Naive thymus-derived CD4-positive, alpha-beta T cell (primary cell): Measurements from ENCODE around the gene ST6GALNAC5. TPM values are rescaled to one million over a fixed set of nuclear protein-coding genes. Genes with fewer than 3 reads are reported as not detected.

Experiments
- ATAC-seq: fragments of 150-1000 bp; cut with Tn5 transposase; 2 replicates; pipeline ENCODE4 v1.10.0; 2021; ENCODE audit warnings: mild to moderate bottlenecking, moderate library complexity
- CTCF ChIA-PET: fragments of 350-600 bp; sonication (Branson Sonifier 250); formaldehyde crosslinking; loops from one replicate; lab custom pipeline; 2021; ENCODE audit warnings: antibody characterized with exemption; lab: Charles Lee
- POLR2A ChIA-PET: fragments of 350-600 bp; sonication (Branson Sonifier 250); formaldehyde crosslinking; loops from one replicate; lab custom pipeline; 2021; ENCODE audit warnings: antibody characterized with exemption, inconsistent platforms; lab: Charles Lee
- DNase-seq, 9 donors: peaks; one replicate each; pipeline versions ENCODE4 v3.0.0 to v3.0.0-alpha.2; 2020 to 2022; ENCODE audit warnings: mixed read lengths in 1 of 9
- H3K27ac ChIP-seq: one replicate; pipeline ENCODE4 v1.7.0; 2013; ENCODE audit warnings: mild to moderate bottlenecking, low read depth, low read length, moderate library complexity
- H3K27me3 ChIP-seq, 2 donors: one replicate each; pipeline ENCODE4 v1.7.0; 2013; ENCODE audit warnings: low read length in 2 of 2, mild to moderate bottlenecking in 2 of 2, moderate library complexity in 2 of 2; ENCODE audit not compliant: control insufficient read depth in 2 of 2, insufficient read depth in 2 of 2
- H3K36me3 ChIP-seq, 3 experiments: 1 replicate in 2 of 3; 2 replicates in 1 of 3; pipeline ENCODE4 v1.7.0; 2013; ENCODE audit warnings: low read length in 3 of 3, mild to moderate bottlenecking in 3 of 3, moderate library complexity in 1 of 3; ENCODE audit not compliant: insufficient read depth in 3 of 3, control insufficient read depth in 2 of 3
- H3K4me1 ChIP-seq, 2 donors: one replicate each; pipeline ENCODE4 v1.7.0; 2013; ENCODE audit warnings: low read length in 2 of 2, mild to moderate bottlenecking in 2 of 2, moderate library complexity in 1 of 2; ENCODE audit not compliant: control insufficient read depth in 2 of 2, insufficient read depth in 2 of 2
- H3K4me3 ChIP-seq: 2 replicates; pipeline ENCODE4 v1.7.0; 2013; ENCODE audit warnings: mild to moderate bottlenecking, low read length
- H3K9me3 ChIP-seq, 3 experiments: 1 replicate in 2 of 3; 2 replicates in 1 of 3; pipeline ENCODE4 v1.7.0; 2013; ENCODE audit warnings: low read length in 3 of 3; ENCODE audit not compliant: control insufficient read depth in 2 of 3
- H3K27ac Mint-ChIP-seq, 9 donors: one replicate each; pipeline ENCODE4 v1.8.0; 2020 to 2022; ENCODE audit warnings: mixed read lengths in 9 of 9, mild to moderate bottlenecking in 8 of 9, moderate library complexity in 5 of 9, inconsistent platforms in 2 of 9
- H3K27me3 Mint-ChIP-seq, 5 donors: one replicate each; pipeline ENCODE4 v1.8.0; 2021 to 2022; ENCODE audit warnings: mixed read lengths in 5 of 5, mild to moderate bottlenecking in 1 of 5
- H3K36me3 Mint-ChIP-seq, 5 donors: one replicate each; pipeline ENCODE4 v1.8.0; 2020 to 2022; ENCODE audit warnings: mixed read lengths in 5 of 5, mild to moderate bottlenecking in 3 of 5, inconsistent platforms in 1 of 5
- H3K4me1 Mint-ChIP-seq, 7 donors: one replicate each; pipeline ENCODE4 v1.8.0; 2020 to 2022; ENCODE audit warnings: mixed read lengths in 7 of 7, mild to moderate bottlenecking in 3 of 7, inconsistent platforms in 1 of 7
- H3K4me3 Mint-ChIP-seq, 10 donors: one replicate each; pipeline ENCODE4 v1.8.0; 2020 to 2022; ENCODE audit warnings: mild to moderate bottlenecking in 10 of 10, mixed read lengths in 10 of 10, moderate library complexity in 6 of 10, inconsistent platforms in 2 of 10
- H3K9me3 Mint-ChIP-seq, 11 donors: one replicate each; pipeline ENCODE4 v1.8.0; 2020 to 2022; ENCODE audit warnings: mixed read lengths in 11 of 11, mild to moderate bottlenecking in 4 of 11, inconsistent platforms in 1 of 11, moderate library complexity in 1 of 11
- intact Hi-C, 2 donors: fragments of 100-400 bp; cut with micrococcal nuclease; formaldehyde crosslinking; loops; one replicate each; pipeline ENCODE4 v1.15.1; 2023
- polyA plus RNA-seq, 2 donors: library from polyadenylated mRNA; unstranded; fragments of 300-500 nt; fragmentation: Illumina TruSeq; gene quantifications; one replicate each; pipeline ENCODE4 v1.2.3, GENCODE V29; 2021
- total RNA-seq, 6 experiments: library from RNA in 5 of 6; stranded (reverse) in 5 of 6; gene quantifications; 1 replicate in 5 of 6; 2 replicates in 1 of 6; pipeline ENCODE4 v1.2.3 and lab custom pipeline; 2021 to 2026

ST6GALNAC5 gene
- total and polyA plus RNA-seq, 7 experiments from 2014 or later, result not detected

- CTCF ChIA-PET, result no interaction called here
- H3K4me3 ChIP-seq, result no peak overlapping the region
- Mint-ChIP-seq H3K4me3 (no peak overlapping the region), H3K27ac (no peak overlapping the region), H3K4me1 (no peaks in the 10 kb centered on the region), H3K27me3 (peaks cover 0 to 18% (median 5%) of the 10 kb centered on the region in 5 donors), H3K9me3 (no peaks in the 10 kb centered on the region), H3K36me3 (no peaks in the 10 kb centered on the region)
- no peaks in the 10 kb centered on the region for H3K4me1 ChIP-seq
- H3K36me3 ChIP-seq, result no peaks in the 10 kb centered on the region
- no peak for ATAC-seq
- no peak overlapping the region for H3K27ac ChIP-seq
- no peak for DNase-seq
- POLR2A ChIA-PET, result no interaction called here
- intact Hi-C loops, result no loop called here
- H3K9me3 ChIP-seq, result no peaks in the 10 kb centered on the region
- no peaks in the 10 kb centered on the region for H3K27me3 ChIP-seq
Measured at GRCh38 chr1:76921590-76921989, 54.3 kb downstream of the ST6GALNAC5 start.

- CTCF ChIA-PET, result no interaction called here
- H3K9me3 Mint-ChIP-seq, result peaks cover 0 to 7% (median 0%) of the 10 kb centered on the region in 11 donors
Measured at GRCh38 chr1:76925825-76926224, 58.5 kb downstream of the ST6GALNAC5 start.

GRCh38 chr1:76928522-76928921, 61.2 kb downstream of the ST6GALNAC5 start:
- H3K4me3 Mint-ChIP-seq, result no peak overlapping the region
- H3K9me3 Mint-ChIP-seq, result peaks cover 0 to 17% (median 5%) of the 10 kb centered on the region in 11 donors
- Histone ChIP-seq H3K4me1 (no peaks in the 10 kb centered on the region), H3K9me3 (peaks cover 0 to 6% (median 0%) of the 10 kb centered on the region in 3 experiments), H3K27ac (no peak overlapping the region), H3K36me3 (no peaks in the 10 kb centered on the region), H3K27me3 (no peaks in the 10 kb centered on the region), H3K4me3 (no peak overlapping the region)
- POLR2A ChIA-PET, result no interaction called here
- CTCF ChIA-PET, result no interaction called here
- H3K36me3 Mint-ChIP-seq, result no peaks in the 10 kb centered on the region
- no peak for DNase-seq
- intact Hi-C loops, result no loop called here
- H3K27ac Mint-ChIP-seq, result no peak overlapping the region
- no peaks in the 10 kb centered on the region for H3K4me1 Mint-ChIP-seq
- no peak for ATAC-seq
- peaks cover 0 to 23% (median 17%) of the 10 kb centered on the region in 5 donors for H3K27me3 Mint-ChIP-seq

More at GRCh38 chr1:76925825-76926224, 58.5 kb downstream of the ST6GALNAC5 start:
- no peak for ATAC-seq
- POLR2A ChIA-PET, result interaction anchor here (0.6 kb wide), 1 partner anchor 47 kb away, joined by 4 read pairs; no protein-coding TSS in a partner anchor
- Histone ChIP-seq H3K9me3 (peaks cover 0 to 3% (median 0%) of the 10 kb centered on the region in 3 experiments), H3K27ac (no peak overlapping the region), H3K27me3 (no peaks in the 10 kb centered on the region), H3K36me3 (no peaks in the 10 kb centered on the region), H3K4me3 (no peak overlapping the region), H3K4me1 (no peaks in the 10 kb centered on the region)
- no peak overlapping the region for H3K27ac Mint-ChIP-seq
- no peak for DNase-seq
- no peak overlapping the region for H3K4me3 Mint-ChIP-seq
- intact Hi-C loops, result no loop called here
- H3K4me1 Mint-ChIP-seq, result no peaks in the 10 kb centered on the region
- no peaks in the 10 kb centered on the region for H3K36me3 Mint-ChIP-seq
- H3K27me3 Mint-ChIP-seq, result peaks cover 0 to 14% (median 10%) of the 10 kb centered on the region in 5 donors

GRCh38 chr1:76929136-76929535, 61.9 kb downstream of the ST6GALNAC5 start:
- H3K27me3 Mint-ChIP-seq, result peaks cover 0 to 23% (median 17%) of the 10 kb centered on the region in 5 donors
- DNase-seq (no peak), ATAC-seq (no peak)
- no peaks in the 10 kb centered on the region for H3K36me3 ChIP-seq
- POLR2A ChIA-PET, result no interaction called here
- no peak overlapping the region for H3K4me3 Mint-ChIP-seq
- H3K27ac ChIP-seq, result no peak overlapping the region
- no peaks in the 10 kb centered on the region for H3K4me1 ChIP-seq
- peaks cover 0 to 6% (median 0%) of the 10 kb centered on the region in 3 experiments for H3K9me3 ChIP-seq
- H3K4me1 Mint-ChIP-seq, result no peaks in the 10 kb centered on the region
- CTCF ChIA-PET, result no interaction called here
- intact Hi-C loops, result no loop called here
- no peaks in the 10 kb centered on the region for H3K36me3 Mint-ChIP-seq
- H3K27me3 ChIP-seq, result no peaks in the 10 kb centered on the region
- H3K9me3 Mint-ChIP-seq, result peaks cover 0 to 17% (median 5%) of the 10 kb centered on the region in 11 donors
- H3K27ac Mint-ChIP-seq, result no peak overlapping the region
- no peak overlapping the region for H3K4me3 ChIP-seq

GRCh38 chr1:76933847-76934815, 66.9 kb downstream of the ST6GALNAC5 start:
- Histone ChIP-seq H3K27me3 (no peaks in the 10 kb centered on the region), H3K4me1 (no peaks in the 10 kb centered on the region), H3K27ac (no peak overlapping the region), H3K9me3 (peaks cover 0 to 6% (median 0%) of the 10 kb centered on the region in 3 experiments), H3K4me3 (no peak overlapping the region), H3K36me3 (no peaks in the 10 kb centered on the region)
- ChIA-PET POLR2A (no interaction called here), CTCF (no interaction called here)
- no peak overlapping the region for H3K27ac Mint-ChIP-seq
- no peaks in the 10 kb centered on the region for H3K36me3 Mint-ChIP-seq
- H3K9me3 Mint-ChIP-seq, result peaks cover 0 to 17% (median 5%) of the 10 kb centered on the region in 11 donors
- peaks cover 0 to 22% (median 18%) of the 10 kb centered on the region in 5 donors for H3K27me3 Mint-ChIP-seq
- H3K4me1 Mint-ChIP-seq, result peaks cover 0 to 2% (median 0%) of the 10 kb centered on the region in 7 donors
- no peak overlapping the region for H3K4me3 Mint-ChIP-seq
- DNase-seq, result no peak
- intact Hi-C loops, result no loop called here
- ATAC-seq, result no peak

- POLR2A ChIA-PET, result no interaction called here
- peaks cover 0 to 6% (median 0%) of the 10 kb centered on the region in 5 donors for H3K27me3 Mint-ChIP-seq
- no peak overlapping the region for H3K27ac Mint-ChIP-seq
- no peak overlapping the region for H3K27ac ChIP-seq
- peaks cover 0 to 2% (median 0%) of the 10 kb centered on the region in 7 donors for H3K4me1 Mint-ChIP-seq
- H3K36me3 ChIP-seq, result no peaks in the 10 kb centered on the region
- no peaks in the 10 kb centered on the region for H3K9me3 ChIP-seq
- no peak for ATAC-seq
- H3K4me3 Mint-ChIP-seq, result no peak overlapping the region
- CTCF ChIA-PET, result no interaction called here
- no peaks in the 10 kb centered on the region for H3K27me3 ChIP-seq
- DNase-seq, result no peak
- no peaks in the 10 kb centered on the region for H3K4me1 ChIP-seq
- no peaks in the 10 kb centered on the region for H3K36me3 Mint-ChIP-seq
- intact Hi-C loops, result no loop called here
- H3K4me3 ChIP-seq, result no peak overlapping the region
- no peaks in the 10 kb centered on the region for H3K9me3 Mint-ChIP-seq
Measured at GRCh38 chr1:76938304-76938703, 71.0 kb downstream of the ST6GALNAC5 start.
